Caki2 (cell line): ENCODE measurements around the gene VPS50. TPM values are rescaled to one million over a fixed set of nuclear protein-coding genes. Genes with fewer than 3 reads are reported as not detected.
A peak's percentile ranks its signal among the peaks of the same experiment; 100 is the strongest.

ENCODE experiments used
- DNase-seq: peaks from one replicate; pipeline ENCODE4 v3.0.0-alpha.2; 2015; ENCODE audit warnings: low read depth
- in situ Hi-C: cut with HindIII; loops from 2 replicates; pipeline ENCODE4 v1.10.0; 2016; ENCODE audit warnings: low sequenced_read_pairs, low pct_unique_long_range_greater_than_20kb, mixed read lengths
- total RNA-seq: library from RNA; depleted of rRNA; stranded (reverse); fragments of >200 nt; shearing (Covaris generic); gene quantifications from 2 replicates; pipeline ENCODE4 v1.2.3, GENCODE V29; 2014; ENCODE audit warnings: low replicate concordance

The VPS50 gene
- total RNA-seq, 1 experiment from 2014 or later, result 10.4 TPM

GRCh38 chr7:93231259-93231658 is 907 bp upstream of the VPS50 start:
- DNase-seq, result no peak
- in situ Hi-C loops, result no loop called here

- DNase-seq, result no peak
- in situ Hi-C loops, result no loop called here
Measured at GRCh38 chr7:93232673-93233018, 480 bp downstream of the VPS50 start.

- in situ Hi-C loops, result no loop called here
- no peak for DNase-seq
Measured at GRCh38 chr7:93235541-93235940, 3.4 kb downstream of the VPS50 start.

- in situ Hi-C loops, result no loop called here
- DNase-seq, result no peak
Measured at GRCh38 chr7:93238131-93238530, 6.0 kb downstream of the VPS50 start.

- no peak for DNase-seq
- in situ Hi-C loops, result no loop called here
Measured at GRCh38 chr7:93238748-93239147, 6.6 kb downstream of the VPS50 start.

- DNase-seq, result no peak
- in situ Hi-C loops, result no loop called here
Measured at GRCh38 chr7:93239824-93240223, 7.7 kb downstream of the VPS50 start.

- DNase-seq, result no peak
- in situ Hi-C loops, result no loop called here
Measured at GRCh38 chr7:93242106-93242505, 9.9 kb downstream of the VPS50 start.

- in situ Hi-C loops, result no loop called here
- peak; percentile 14 for DNase-seq
Measured at GRCh38 chr7:93245525-93246432, 13.6 kb downstream of the VPS50 start.

- in situ Hi-C loops, result no loop called here
- DNase-seq, result no peak
Measured at GRCh38 chr7:93249491-93250148, 17.5 kb downstream of the VPS50 start.

- in situ Hi-C loops, result no loop called here
- no peak for DNase-seq
Measured at GRCh38 chr7:93258661-93259060, 26.5 kb downstream of the VPS50 start.

GRCh38 chr7:93262535-93262934 is 30.4 kb downstream of the VPS50 start:
- no peak for DNase-seq
- in situ Hi-C loops, result no loop called here

- in situ Hi-C loops, result no loop called here
Measured at GRCh38 chr7:93265220-93265619, 33.1 kb downstream of the VPS50 start.

GRCh38 chr7:93279541-93279940 is 47.4 kb downstream of the VPS50 start:
- in situ Hi-C loops, result no loop called here
- no peak for DNase-seq

More at GRCh38 chr7:93265220-93265619, 33.1 kb downstream of the VPS50 start:
- no peak for DNase-seq

GRCh38 chr7:93284908-93285307 is 52.7 kb downstream of the VPS50 start:
- no peak for DNase-seq
- in situ Hi-C loops, result no loop called here

- DNase-seq, result no peak
- in situ Hi-C loops, result no loop called here
Measured at GRCh38 chr7:93293229-93293628, 61.1 kb downstream of the VPS50 start.

GRCh38 chr7:93298206-93298605 is 66.0 kb downstream of the VPS50 start:
- in situ Hi-C loops, result no loop called here
- no peak for DNase-seq

GRCh38 chr7:93298671-93299070 is 66.5 kb downstream of the VPS50 start:
- in situ Hi-C loops, result no loop called here
- DNase-seq, result no peak

- DNase-seq, result no peak
- in situ Hi-C loops, result no loop called here
Measured at GRCh38 chr7:93301736-93302135, 69.6 kb downstream of the VPS50 start.

GRCh38 chr7:93307131-93307660 is 75.0 kb downstream of the VPS50 start:
- in situ Hi-C loops, result no loop called here
- no peak for DNase-seq
